ENCODE data around the gene MTHFD1L.

DNA sequence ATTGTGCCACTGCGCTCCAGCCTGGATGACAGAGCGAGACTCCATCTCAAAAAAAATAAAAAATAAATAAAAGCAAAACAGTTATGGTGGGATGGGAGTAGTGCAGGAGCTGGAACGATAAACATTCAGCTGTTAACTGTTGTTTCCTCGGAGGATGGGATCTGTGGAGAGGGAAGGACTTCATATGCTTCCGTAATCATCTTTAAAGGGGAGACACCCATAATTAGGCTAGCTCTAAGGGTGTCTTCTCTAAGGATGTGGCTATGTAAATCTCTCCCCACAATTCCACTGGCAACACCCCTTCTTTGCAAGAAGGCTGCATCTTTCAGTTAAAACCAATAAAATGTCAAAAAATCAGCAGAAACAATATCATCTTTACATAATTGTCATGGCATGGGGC is 42.6 kb upstream of the MTHFD1L start:
- TF ChIP-seq EZH2 (IDR thresholded peaks at IDR 0.05; ENCODE audit: insufficient read depth, low read length): no peak
- TF ChIP-seq, protein P1, sequence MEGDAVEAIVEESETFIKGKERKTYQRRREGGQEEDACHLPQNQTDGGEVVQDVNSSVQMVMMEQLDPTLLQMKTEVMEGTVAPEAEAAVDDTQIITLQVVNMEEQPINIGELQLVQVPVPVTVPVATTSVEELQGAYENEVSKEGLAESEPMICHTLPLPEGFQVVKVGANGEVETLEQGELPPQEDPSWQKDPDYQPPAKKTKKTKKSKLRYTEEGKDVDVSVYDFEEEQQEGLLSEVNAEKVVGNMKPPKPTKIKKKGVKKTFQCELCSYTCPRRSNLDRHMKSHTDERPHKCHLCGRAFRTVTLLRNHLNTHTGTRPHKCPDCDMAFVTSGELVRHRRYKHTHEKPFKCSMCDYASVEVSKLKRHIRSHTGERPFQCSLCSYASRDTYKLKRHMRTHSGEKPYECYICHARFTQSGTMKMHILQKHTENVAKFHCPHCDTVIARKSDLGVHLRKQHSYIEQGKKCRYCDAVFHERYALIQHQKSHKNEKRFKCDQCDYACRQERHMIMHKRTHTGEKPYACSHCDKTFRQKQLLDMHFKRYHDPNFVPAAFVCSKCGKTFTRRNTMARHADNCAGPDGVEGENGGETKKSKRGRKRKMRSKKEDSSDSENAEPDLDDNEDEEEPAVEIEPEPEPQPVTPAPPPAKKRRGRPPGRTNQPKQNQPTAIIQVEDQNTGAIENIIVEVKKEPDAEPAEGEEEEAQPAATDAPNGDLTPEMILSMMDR (IDR thresholded peaks at IDR 0.05; ENCODE audit: insufficient read depth, low read depth, low read length): no peak

All from astrocyte (in vitro differentiated cells and primary cell).